Adrenal gland (tissue), 5 donors: ENCODE measurements around the gene ST6GALNAC4.

Source experiments
- CTCF ChIP-seq, 6 experiments: fragments of 450-650 bp in 4 of 6; fragments of 200-600 bp in 2 of 6; sonication (generic) in 1 of 6; IDR thresholded peaks; 1 replicate in 5 of 6; 2 replicates in 1 of 6; pipeline versions ENCODE4 v1.5.1 to v1.8.0; 2016 to 2021; ENCODE audit warnings: antibody characterized with exemption in 6 of 6, mild to moderate bottlenecking in 2 of 6, moderate library complexity in 1 of 6
- POLR2A ChIP-seq, 2 donors: fragments of 450-650 bp; IDR thresholded peaks; one replicate each; pipeline ENCODE4 v1.6.1; 2017; ENCODE audit warnings: antibody characterized with exemption in 2 of 2, mild to moderate bottlenecking in 2 of 2, moderate library complexity in 1 of 2
- donor health status: DM: no; HTN: no; CAD: no.

DNA sequence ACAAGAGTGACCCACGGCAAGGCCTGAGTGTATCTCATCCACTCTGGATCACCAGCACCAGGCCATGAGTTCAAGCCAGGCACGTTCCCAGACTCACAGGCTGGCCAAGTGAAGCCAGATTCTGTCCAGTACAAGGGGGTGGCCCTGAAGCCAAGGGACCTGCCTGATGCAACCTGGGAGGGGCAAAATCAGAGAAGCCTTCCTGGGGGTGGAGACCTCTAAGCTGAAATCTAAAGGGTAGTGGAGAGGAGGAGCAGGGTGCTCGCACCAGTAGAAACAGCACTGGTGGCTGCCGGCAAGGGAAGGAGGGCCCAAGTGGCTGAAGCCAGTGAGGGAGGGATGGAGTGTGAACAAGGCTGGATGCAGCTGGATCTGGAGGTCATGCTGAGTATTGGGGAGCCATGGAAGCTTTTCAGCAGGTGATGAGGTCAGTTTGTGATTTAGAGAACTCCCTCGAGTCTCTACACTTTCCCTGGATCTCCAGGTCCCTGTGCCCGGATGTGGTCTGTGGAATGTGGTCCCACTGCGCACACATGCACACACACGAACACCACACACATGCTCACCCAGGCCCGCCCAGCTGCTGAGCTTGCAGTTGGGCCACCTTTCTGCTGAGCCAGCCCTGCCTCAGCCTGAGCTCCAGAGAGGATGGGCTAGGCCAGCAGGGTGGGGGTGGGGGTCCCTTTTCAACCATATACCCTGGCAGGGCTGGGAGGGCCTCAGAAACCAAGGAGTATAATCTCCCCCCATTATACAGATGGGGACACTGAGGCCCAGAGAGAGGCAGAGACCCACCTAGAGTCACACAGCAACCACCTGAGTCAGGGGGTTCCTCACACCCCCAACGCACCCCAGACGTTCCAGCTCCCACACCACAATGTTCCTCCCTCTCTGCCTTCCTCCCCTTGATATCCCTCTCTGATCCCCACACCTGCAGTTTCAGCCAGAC is 12.1 kb upstream of the ST6GALNAC4 start:
- TF ChIP-seq CTCF (IDR thresholded peaks at IDR 0.05), result no peak
- TF ChIP-seq POLR2A (IDR thresholded peaks at IDR 0.05), result no peak
